ENCODE data around the gene SH3PXD2B. TPM values are rescaled to one million over a fixed set of nuclear protein-coding genes. Genes with fewer than 3 reads are reported as not detected.

Gene SH3PXD2B
- total RNA-seq, 1 donor from 2014 or later = 0.16 TPM

DNA sequence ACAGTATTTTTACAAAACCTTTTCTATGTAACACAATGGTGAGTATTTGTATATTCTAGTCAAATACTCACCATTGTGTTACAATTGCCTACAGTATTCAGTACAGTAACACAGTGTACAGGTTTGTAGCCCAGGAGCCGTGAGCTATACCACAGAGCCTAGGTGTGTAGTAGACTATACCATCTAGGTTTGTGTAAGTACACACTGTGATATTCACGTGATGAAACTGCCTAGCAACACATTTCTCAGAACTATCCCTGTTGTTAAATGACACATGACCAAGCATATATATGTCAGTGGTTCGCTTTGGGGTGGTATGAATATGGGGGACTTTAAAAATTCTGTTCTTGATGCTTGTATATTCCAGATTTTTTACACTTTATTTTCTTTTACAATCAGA, 21.3 kb downstream of the SH3PXD2B start:
- no peaks in the 10 kb centered on the region for H3K4me1 Mint-ChIP-seq
- no peak for DNase-seq
- H3K36me3 Mint-ChIP-seq (ENCODE audit: low read depth) = no peaks in the 10 kb centered on the region
- intact Hi-C loops (cut with micrococcal nuclease) = no loop called here
- peaks cover 2% of the 10 kb centered on the region for H3K27me3 Mint-ChIP-seq
- no peaks in the 10 kb centered on the region for H3K9me3 Mint-ChIP-seq
- no peak overlapping the region for H3K4me3 Mint-ChIP-seq
- no peak overlapping the region for H3K27ac Mint-ChIP-seq

DNA sequence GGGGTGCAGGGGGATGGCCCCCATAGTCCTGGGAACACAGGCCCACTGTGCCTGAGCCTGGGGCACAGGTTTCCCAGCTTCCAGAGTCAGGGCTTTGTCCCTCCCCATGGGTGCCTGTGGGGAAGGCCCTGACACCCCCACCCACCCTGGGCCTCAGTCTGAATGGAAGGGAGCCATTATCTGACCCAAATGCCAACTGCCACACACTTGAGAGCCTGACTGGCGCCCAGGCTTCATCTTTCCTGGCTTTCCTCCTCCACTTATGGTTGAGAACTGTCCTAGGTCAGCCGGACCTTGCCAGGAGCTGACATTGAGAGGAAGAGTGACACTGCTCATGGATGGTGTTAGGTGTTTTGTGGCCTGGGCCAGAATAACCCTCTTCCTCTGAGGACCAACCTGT, 24.0 kb downstream of the SH3PXD2B start:
- intact Hi-C loops (cut with micrococcal nuclease) = no loop called here
- no peak overlapping the region for H3K4me3 Mint-ChIP-seq
- H3K27me3 Mint-ChIP-seq = peaks cover under 1% of the 10 kb centered on the region
- H3K9me3 Mint-ChIP-seq = no peaks in the 10 kb centered on the region
- H3K36me3 Mint-ChIP-seq (ENCODE audit: low read depth) = no peaks in the 10 kb centered on the region
- no peaks in the 10 kb centered on the region for H3K4me1 Mint-ChIP-seq
- no peak for DNase-seq
- H3K27ac Mint-ChIP-seq = no peak overlapping the region

DNA sequence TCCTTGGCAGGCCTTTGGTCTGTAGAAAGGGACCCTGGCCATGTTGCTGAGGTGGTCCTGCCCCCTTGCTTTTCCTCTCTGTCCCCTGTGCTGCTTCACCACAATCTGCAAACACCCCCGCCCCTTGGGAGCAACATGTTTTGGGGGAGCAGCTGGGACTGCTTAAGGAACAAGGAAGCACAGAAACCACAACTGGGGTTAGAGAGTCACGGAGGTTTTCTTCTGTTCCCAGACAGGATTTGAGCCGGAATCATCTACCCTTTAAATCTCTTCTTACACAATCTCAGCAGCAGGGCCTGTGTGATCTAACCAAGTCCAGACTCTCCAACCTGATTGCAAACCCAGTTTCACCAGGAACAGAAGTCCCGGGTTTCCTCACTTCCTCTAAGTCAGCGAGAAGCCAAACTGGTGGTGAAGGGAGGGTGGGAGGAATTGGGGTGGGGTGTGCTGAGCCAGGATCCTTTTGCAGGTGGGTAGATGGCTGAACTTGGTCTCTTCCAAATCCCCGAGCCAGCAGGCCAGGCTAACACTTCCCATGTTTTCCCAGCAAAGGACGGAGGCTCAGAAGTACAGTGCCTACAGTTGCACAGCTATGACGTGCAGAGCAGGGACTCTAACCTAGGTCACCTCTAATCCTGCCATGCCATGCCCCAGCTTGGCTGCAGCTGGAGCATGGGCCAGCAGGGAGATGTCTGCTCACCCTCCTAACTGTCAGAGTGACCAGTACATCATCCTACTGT, 25.0 kb downstream of the SH3PXD2B start:
- H3K4me3 Mint-ChIP-seq = no peak overlapping the region

DNA sequence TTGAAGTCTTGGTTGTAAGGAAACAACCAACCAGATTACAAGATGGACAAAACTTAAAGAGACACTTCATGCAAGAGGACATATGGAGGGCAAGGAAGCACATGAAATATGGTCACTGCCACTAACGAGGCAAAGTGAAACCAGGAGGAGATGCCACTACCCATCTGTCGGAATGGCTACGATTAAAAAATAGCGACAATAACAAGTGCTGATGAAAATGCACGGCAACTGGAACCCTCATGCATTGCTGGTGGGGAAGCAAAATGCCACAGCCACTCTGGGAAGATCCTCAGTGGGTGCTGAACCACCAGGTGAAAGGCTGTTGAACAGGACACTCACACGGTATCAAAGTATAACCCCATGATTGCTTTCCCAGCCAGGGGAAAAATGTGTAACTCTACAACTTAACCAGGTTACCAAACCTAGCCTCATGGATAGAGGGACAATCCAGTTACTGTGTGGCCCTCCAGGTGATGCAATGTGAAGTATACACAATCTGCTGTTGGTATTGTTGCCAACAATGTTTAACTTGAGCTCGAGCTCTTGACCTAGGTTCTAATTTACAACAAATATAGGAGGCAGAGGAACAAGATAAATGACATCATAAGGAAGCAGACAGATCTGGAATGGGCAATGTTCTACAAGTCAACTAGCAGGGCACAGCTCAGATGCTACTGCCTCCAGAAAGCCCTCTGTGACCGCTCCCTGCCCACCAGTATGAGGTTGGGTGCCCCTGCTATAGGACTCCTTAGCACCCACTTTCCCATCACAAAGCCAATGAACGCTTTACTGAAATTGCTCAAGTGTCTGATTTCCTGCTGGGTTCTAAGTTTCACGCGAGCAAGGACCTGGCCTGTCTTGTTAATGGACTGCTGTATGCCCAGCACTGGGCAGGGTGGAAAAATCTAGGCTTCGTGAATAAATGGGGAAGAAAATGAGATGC, 25.8 kb downstream of the SH3PXD2B start:
- intact Hi-C loops (cut with micrococcal nuclease) = no loop called here
- no peak overlapping the region for H3K27ac Mint-ChIP-seq

More for the DNA sequence above, 25.0 kb downstream of the SH3PXD2B start:
- no peak for DNase-seq
- Mint-ChIP-seq H3K27ac (no peak overlapping the region), H3K9me3 (no peaks in the 10 kb centered on the region), H3K27me3 (peaks cover 3% of the 10 kb centered on the region), H3K36me3 (ENCODE audit: low read depth) (no peaks in the 10 kb centered on the region), H3K4me1 (no peaks in the 10 kb centered on the region)
- intact Hi-C loops (cut with micrococcal nuclease) = no loop called here

DNA sequence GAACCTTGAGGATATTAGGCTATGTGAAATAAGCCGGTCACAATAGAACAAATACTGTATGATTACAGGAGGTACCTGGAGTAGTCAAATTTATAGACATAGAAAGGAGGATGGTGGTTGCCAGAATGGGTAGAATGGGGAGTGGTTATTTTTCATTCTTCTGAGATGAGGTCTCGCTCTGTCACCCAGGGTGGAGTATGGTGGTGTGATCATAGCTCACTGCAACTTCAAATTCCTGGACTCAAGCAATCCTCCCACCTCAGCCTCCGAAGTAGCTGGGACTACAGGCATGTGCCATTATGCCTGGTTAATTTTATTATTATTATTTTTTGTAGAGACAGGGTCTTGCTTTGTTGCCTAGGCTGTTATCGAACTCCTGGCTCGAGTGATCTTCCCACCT, 27.1 kb downstream of the SH3PXD2B start:
- Mint-ChIP-seq H3K4me3 (no peak overlapping the region), H3K4me1 (no peaks in the 10 kb centered on the region), H3K36me3 (ENCODE audit: low read depth) (no peaks in the 10 kb centered on the region), H3K27me3 (peaks cover 3% of the 10 kb centered on the region), H3K27ac (no peak overlapping the region), H3K9me3 (no peaks in the 10 kb centered on the region)
- intact Hi-C loops (cut with micrococcal nuclease) = no loop called here
- no peak for DNase-seq

More for the DNA sequence above, 25.8 kb downstream of the SH3PXD2B start:
- no peak for DNase-seq
- no peaks in the 10 kb centered on the region for H3K9me3 Mint-ChIP-seq
- H3K27me3 Mint-ChIP-seq = peaks cover 3% of the 10 kb centered on the region
- no peak overlapping the region for H3K4me3 Mint-ChIP-seq
- no peaks in the 10 kb centered on the region for H3K4me1 Mint-ChIP-seq
- no peaks in the 10 kb centered on the region for H3K36me3 Mint-ChIP-seq (ENCODE audit: low read depth)

DNA sequence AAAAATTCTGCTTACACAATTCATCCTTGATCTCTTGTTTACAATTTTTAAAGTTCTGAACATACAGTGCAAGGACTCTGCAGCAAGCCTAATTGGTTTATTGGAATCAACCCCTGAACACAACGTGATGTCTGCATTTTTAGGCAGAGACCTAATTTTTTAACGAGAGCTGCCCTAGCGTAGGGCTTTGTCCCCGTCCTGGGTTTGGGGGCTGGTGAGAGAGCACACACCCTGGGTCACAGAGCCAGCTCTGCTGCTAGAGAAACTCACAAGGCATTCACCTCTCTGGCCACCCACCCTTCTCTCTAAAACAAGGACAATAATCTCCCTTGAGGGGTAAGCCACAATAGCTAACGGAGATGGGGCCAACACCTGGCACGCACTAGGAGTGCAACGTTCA, 28.2 kb downstream of the SH3PXD2B start:
- no peak overlapping the region for H3K27ac Mint-ChIP-seq
- intact Hi-C loops (cut with micrococcal nuclease) = no loop called here
- no peaks in the 10 kb centered on the region for H3K36me3 Mint-ChIP-seq (ENCODE audit: low read depth)
- no peaks in the 10 kb centered on the region for H3K4me1 Mint-ChIP-seq
- DNase-seq = no peak
- H3K27me3 Mint-ChIP-seq = peaks cover 3% of the 10 kb centered on the region
- H3K4me3 Mint-ChIP-seq = no peak overlapping the region
- H3K9me3 Mint-ChIP-seq = no peaks in the 10 kb centered on the region

DNA sequence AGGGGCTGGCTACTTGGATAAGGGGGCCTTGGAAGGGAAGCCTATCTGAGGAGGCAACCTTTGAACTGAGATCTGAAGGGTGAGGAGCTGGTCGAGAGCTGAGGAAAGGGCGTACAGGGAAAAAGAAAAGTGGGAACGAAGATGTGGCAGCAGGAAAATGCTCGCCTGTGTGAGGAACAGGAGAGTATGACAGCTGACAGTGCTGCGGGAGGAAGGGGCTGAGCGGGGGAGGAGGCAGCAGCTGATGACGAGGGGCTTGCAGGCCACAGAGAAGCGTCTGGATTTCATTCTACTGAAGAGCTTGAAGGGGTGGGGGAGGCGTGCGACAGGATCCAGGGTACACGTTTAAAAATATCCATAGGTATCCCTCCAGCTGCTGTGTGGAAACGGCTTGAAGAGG, 28.9 kb downstream of the SH3PXD2B start:
- no peak overlapping the region for H3K4me3 Mint-ChIP-seq
- no peak for DNase-seq
- no peak overlapping the region for H3K27ac Mint-ChIP-seq
- peaks cover 3% of the 10 kb centered on the region for H3K27me3 Mint-ChIP-seq
- intact Hi-C loops (cut with micrococcal nuclease) = no loop called here
- H3K9me3 Mint-ChIP-seq = no peaks in the 10 kb centered on the region
- no peaks in the 10 kb centered on the region for H3K36me3 Mint-ChIP-seq (ENCODE audit: low read depth)
- no peaks in the 10 kb centered on the region for H3K4me1 Mint-ChIP-seq

DNA sequence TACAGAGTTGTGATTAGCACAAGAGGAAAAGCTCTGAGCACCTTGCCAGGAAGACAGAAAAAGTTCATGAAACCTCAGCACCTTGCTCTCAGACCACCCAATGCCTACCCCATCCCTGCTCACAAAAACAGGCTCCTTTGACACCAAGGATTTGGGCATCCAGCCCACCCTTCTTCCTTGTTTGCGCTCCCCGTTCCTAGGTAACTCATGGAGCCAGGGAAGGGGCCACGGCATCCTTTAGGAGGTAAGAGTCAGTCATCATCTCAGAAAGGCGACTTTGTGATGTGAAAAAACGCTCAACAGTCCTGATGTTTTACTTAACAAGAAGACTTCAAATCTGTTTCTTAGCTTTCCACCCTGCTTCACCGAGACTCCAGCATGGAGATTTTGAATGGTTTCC, 29.5 kb downstream of the SH3PXD2B start:
- intact Hi-C loops (cut with micrococcal nuclease) = no loop called here
- H3K4me1 Mint-ChIP-seq = peaks cover 1% of the 10 kb centered on the region
- H3K9me3 Mint-ChIP-seq = no peaks in the 10 kb centered on the region
- H3K27ac Mint-ChIP-seq = no peak overlapping the region
- H3K36me3 Mint-ChIP-seq (ENCODE audit: low read depth) = no peaks in the 10 kb centered on the region
- peaks cover 3% of the 10 kb centered on the region for H3K27me3 Mint-ChIP-seq
- no peak for DNase-seq
- no peak overlapping the region for H3K4me3 Mint-ChIP-seq

DNA sequence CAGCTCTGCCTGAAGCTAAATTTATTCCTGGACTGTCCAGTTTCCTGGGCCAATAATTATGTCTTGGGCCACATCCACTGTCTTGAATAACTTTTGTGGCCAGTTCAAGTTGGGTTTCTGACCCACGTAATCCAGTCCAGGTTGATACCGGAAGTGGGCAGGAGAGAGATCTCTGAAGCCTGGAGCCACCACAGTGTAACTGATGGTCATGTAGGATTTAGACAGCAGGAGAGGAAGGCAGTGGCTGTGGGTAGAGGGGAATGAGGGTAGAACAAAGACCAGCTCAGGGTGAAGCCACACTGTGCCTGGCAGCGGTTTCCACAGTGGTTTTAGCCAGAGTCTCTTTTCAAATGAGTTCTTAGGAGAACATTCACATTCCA, 30.2 kb downstream of the SH3PXD2B start:
- intact Hi-C loops (cut with micrococcal nuclease) = no loop called here
- DNase-seq = no peak
- Mint-ChIP-seq H3K4me1 (peaks cover 1% of the 10 kb centered on the region), H3K36me3 (ENCODE audit: low read depth) (no peaks in the 10 kb centered on the region), H3K9me3 (no peaks in the 10 kb centered on the region), H3K27ac (no peak overlapping the region), H3K4me3 (no peak overlapping the region), H3K27me3 (peaks cover 3% of the 10 kb centered on the region)

DNA sequence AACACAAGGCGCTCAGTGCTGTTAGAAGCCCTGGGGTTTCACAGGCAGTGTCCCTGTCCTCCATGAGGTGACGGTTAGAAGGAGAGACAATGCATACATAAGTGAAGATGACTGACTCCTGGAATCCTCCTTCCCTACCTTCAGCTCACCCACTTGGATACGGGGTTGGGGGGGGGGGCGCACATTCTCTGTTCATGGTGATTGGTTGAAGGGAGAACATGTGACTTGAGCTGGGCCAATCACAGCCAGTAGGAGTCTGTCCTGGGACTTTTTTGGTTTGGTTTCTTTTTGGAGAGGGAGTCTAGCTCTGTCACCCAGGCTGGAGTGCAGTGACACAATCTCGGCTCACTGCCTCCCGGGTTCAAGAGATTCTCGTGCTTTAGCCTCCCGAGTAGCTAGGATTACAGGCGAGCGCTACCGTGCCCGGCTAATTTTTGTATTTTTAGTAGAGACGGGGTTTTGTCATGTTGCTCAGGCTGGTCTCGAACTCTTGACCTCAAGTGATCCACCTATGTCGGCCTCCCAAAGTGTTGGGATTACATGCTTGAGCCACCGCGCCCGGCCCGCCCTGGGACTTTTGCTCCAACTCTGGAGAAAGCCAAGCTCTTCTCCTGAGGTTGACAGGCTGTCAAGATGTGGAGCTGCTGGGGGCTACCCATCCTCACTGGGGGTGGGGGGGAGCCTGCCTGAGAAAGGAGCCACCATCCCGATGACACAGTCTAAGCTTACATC, 30.8 kb downstream of the SH3PXD2B start:
- no peak for DNase-seq
- Mint-ChIP-seq H3K4me3 (no peak overlapping the region), H3K4me1 (peaks cover 1% of the 10 kb centered on the region), H3K27ac (no peak overlapping the region), H3K36me3 (ENCODE audit: low read depth) (no peaks in the 10 kb centered on the region), H3K27me3 (peaks cover 3% of the 10 kb centered on the region), H3K9me3 (no peaks in the 10 kb centered on the region)
- intact Hi-C loops (cut with micrococcal nuclease) = no loop called here

DNA sequence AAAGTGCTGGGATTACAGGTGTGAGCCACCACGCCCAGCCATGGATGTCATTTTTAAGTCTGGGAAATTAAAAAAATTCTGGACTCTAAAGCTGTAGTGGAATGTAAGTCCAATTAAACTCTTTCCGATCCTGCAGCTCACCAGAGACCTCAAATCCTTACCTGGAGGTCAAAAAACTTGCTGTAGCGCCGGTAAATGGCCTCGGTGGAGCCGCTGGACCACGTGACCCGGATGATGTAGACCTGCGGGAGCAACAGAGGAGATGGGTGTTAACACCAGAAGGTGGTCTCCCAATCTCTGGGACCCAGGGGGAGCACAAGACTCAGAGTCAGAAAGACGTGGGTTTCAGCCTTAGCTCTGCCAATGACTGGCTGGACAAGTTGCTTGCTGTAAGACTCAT, 32.1 kb downstream of the SH3PXD2B start:
- Mint-ChIP-seq H3K27ac (no peak overlapping the region), H3K9me3 (no peaks in the 10 kb centered on the region), H3K27me3 (peaks cover 3% of the 10 kb centered on the region), H3K36me3 (ENCODE audit: low read depth) (no peaks in the 10 kb centered on the region), H3K4me3 (no peak overlapping the region), H3K4me1 (peaks cover 1% of the 10 kb centered on the region)
- no peak for DNase-seq
- intact Hi-C loops (cut with micrococcal nuclease) = no loop called here

DNA sequence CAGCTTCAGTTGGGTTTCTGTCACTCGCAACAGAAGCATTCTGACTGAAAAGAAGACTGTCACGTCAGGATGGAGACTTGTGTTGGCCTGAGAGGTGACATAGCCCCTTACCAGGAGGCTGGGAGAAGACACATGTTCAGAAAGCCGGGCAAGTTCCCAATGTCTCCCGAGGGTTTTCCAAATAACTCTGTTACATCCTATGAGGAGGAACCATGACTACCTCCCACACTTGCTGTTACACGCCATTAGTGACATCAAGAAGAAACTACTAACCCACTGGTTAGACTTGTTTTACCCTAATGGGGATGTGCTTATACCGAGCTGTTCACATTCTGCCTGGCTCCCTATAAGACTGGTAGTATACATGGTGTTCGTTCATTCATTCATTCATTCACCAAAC, 33.3 kb downstream of the SH3PXD2B start:
- intact Hi-C loops (cut with micrococcal nuclease) = no loop called here
- no peak overlapping the region for H3K27ac Mint-ChIP-seq
- no peak overlapping the region for H3K4me3 Mint-ChIP-seq
- H3K36me3 Mint-ChIP-seq (ENCODE audit: low read depth) = no peaks in the 10 kb centered on the region
- peaks cover 1% of the 10 kb centered on the region for H3K4me1 Mint-ChIP-seq
- H3K9me3 Mint-ChIP-seq = no peaks in the 10 kb centered on the region
- peaks cover 3% of the 10 kb centered on the region for H3K27me3 Mint-ChIP-seq
- no peak for DNase-seq

DNA sequence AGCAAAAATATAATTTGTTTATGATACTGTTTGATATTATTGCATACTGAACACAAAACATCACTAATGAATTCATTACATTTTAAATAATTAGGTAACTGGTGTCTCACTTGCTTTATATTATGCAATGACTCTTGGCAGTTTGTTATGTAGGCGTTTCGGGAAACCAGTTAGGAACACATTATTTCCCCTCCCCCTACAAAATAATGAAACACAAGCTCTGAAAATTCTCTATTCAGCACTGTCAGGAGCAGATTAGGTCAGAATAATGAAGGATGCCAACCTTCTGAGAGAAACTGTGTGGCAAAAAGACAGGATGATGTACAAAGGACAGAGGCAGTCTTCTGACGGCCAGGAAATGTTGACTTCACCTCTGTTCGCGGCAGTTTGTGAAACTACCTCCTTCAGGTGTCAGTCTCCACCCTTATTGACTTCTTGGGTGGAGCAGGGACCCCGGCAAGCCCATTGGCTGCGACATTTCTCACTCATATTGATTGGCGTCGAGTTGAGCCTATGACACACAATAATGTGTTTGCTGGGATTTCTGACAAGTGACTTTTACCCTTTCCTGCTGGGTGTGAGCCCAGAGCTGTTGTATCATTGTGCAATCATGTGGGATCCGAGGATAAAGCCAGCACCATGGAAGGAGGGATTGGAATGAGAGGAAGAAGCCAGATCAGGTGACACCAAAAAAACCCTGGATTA, 33.9 kb downstream of the SH3PXD2B start:
- intact Hi-C loops (cut with micrococcal nuclease) = no loop called here
- no peak overlapping the region for H3K4me3 Mint-ChIP-seq
- DNase-seq = peak; percentile 62
- H3K9me3 Mint-ChIP-seq = no peaks in the 10 kb centered on the region
- peaks cover 1% of the 10 kb centered on the region for H3K4me1 Mint-ChIP-seq
- peaks cover 3% of the 10 kb centered on the region for H3K27me3 Mint-ChIP-seq
- no peak overlapping the region for H3K27ac Mint-ChIP-seq
- H3K36me3 Mint-ChIP-seq (ENCODE audit: low read depth) = no peaks in the 10 kb centered on the region
